Hepatocyte (in vitro differentiated cells): Measurements from ENCODE around the gene AKR1E2. TPM values are rescaled to one million over a fixed set of nuclear protein-coding genes. Genes with fewer than 3 reads are reported as not detected.

ENCODE experiments used
- DNase-seq: peaks from one replicate; pipeline ENCODE4 v3.0.0-alpha.2; 2016; ENCODE audit warnings: low spot score
- H2AFZ ChIP-seq: fragments of 200-600 bp; sonication (generic); 2 replicates; pipeline ENCODE4 v1.6.0; 2016; ENCODE audit warnings: antibody characterized with exemption, mild to moderate bottlenecking
- H3K27ac ChIP-seq: fragments of 200-600 bp; sonication (generic); 2 replicates; pipeline ENCODE4 v1.5.1; 2016; ENCODE audit warnings: mild to moderate bottlenecking
- H3K27me3 ChIP-seq: fragments of 200-600 bp; sonication (generic); 2 replicates; pipeline ENCODE4 v1.6.1; 2016
- H3K36me3 ChIP-seq: fragments of 200-600 bp; sonication (generic); replicated peaks from 2 replicates; pipeline ENCODE4 v1.5.1; 2016; ENCODE audit warnings: low read depth; ENCODE audit not compliant: insufficient read depth
- H3K4me1 ChIP-seq: fragments of 200-600 bp; sonication (generic); 2 replicates; pipeline ENCODE4 v1.5.1; 2016; ENCODE audit warnings: mild to moderate bottlenecking, moderate library complexity; ENCODE audit not compliant: insufficient read depth
- H3K4me2 ChIP-seq: fragments of 200-600 bp; sonication (generic); 2 replicates; pipeline ENCODE4 v1.6.0; 2016
- H3K4me3 ChIP-seq: fragments of 200-600 bp; sonication (generic); 2 replicates; pipeline ENCODE4 v1.5.1; 2016; ENCODE audit warnings: mild to moderate bottlenecking
- H3K79me2 ChIP-seq: fragments of 200-600 bp; sonication (generic); 2 replicates; pipeline ENCODE4 v1.6.0; 2017; ENCODE audit warnings: mild to moderate bottlenecking
- H3K9me2 ChIP-seq: fragments of 200-600 bp; sonication (generic); replicated peaks from 2 replicates; pipeline ENCODE4 v1.6.0; 2017; ENCODE audit warnings: mild to moderate bottlenecking; ENCODE audit not compliant: insufficient read depth
- H3K9me3 ChIP-seq: fragments of 200-600 bp; sonication (generic); 2 replicates; pipeline ENCODE4 v1.5.1; 2016; ENCODE audit warnings: low read depth, mild to moderate bottlenecking
- H4K20me1 ChIP-seq: fragments of 200-600 bp; sonication (generic); 2 replicates; pipeline ENCODE4 v1.6.0; 2016; ENCODE audit warnings: mild to moderate bottlenecking; ENCODE audit not compliant: insufficient read depth, poor library complexity, severe bottlenecking
- CTCF ChIP-seq: fragments of 200-600 bp; sonication (generic); IDR thresholded peaks from 2 replicates; pipeline ENCODE4 v1.5.1; 2016; ENCODE audit warnings: antibody characterized with exemption, mild to moderate bottlenecking; ENCODE audit not compliant: poor library complexity
- EZH2 ChIP-seq: fragments of 200-600 bp; sonication (generic); IDR thresholded peaks from 2 replicates; pipeline ENCODE4 v1.6.1; 2016; ENCODE audit warnings: antibody characterized with exemption, mild to moderate bottlenecking, borderline replicate concordance
- EZH2phosphoT487 ChIP-seq: fragments of 200-600 bp; sonication (generic); IDR thresholded peaks from one replicate; pipeline ENCODE4 v1.6.1; 2018; ENCODE audit warnings: antibody characterized with exemption, mild to moderate bottlenecking, low read depth, moderate library complexity; ENCODE audit not compliant: unreplicated experiment, severe bottlenecking
- WGBS: methylation state at CpG from one replicate; pipeline ENCODE4 v1.1.6; 2016; ENCODE audit warnings: low lambda C conversion rate; ENCODE audit errors: missing lambda C conversion rate; 5-methylcytosine and 5-hydroxymethylcytosine counted together
- polyA plus RNA-seq: library from polyadenylated mRNA; unstranded; fragments of >200 nt; fragmentation: Nextera tagmentation; extraction: Ambion mirVana; gene quantifications from 2 replicates; pipeline ENCODE4 v1.2.1, GENCODE V29; 2016
- total RNA-seq: library from RNA; depleted of rRNA; stranded (reverse); fragments of >200 nt; gene quantifications from 2 replicates; pipeline ENCODE4 v1.2.3, GENCODE V29; 2014

Gene AKR1E2
- 1.5 and 4.2 TPM in 2 replicates for total RNA-seq
- polyA plus RNA-seq = 1.6 and 1.9 TPM in 2 replicates

GRCh38 chr10:4825868-4826791, at the start of gene AKR1E2:
Gene AKR1E2, plus strand, starts transcription at chr10:4826207. Its CDS starts 118 bp downstream, at chr10:4826325.
- TF ChIP-seq EZH2phosphoT487 (no peak), CTCF (no peak), EZH2 (no peak)
- WGBS = 26% methylated on average over 68 of the region's 87 CpGs
- H3K27ac ChIP-seq = peak within 1 kb of the TSS; percentile 90
- H3K9me3 ChIP-seq = no peaks in the 10 kb centered on the region
- no peaks in the 10 kb centered on the region for H3K36me3 ChIP-seq
- H4K20me1 ChIP-seq = no peaks in the 10 kb centered on the region
- peak within 1 kb of the TSS; percentile 71 for H3K4me3 ChIP-seq
- no peaks in the 10 kb centered on the region for H3K79me2 ChIP-seq
- no peaks in the 10 kb centered on the region for H3K4me1 ChIP-seq
- no peaks in the 10 kb centered on the region for H3K27me3 ChIP-seq
- H2AFZ ChIP-seq = peak within 1 kb of the TSS; percentile 85
- DNase-seq = peak; percentile 91
- no peaks in the 10 kb centered on the region for H3K9me2 ChIP-seq
- H3K4me2 ChIP-seq = peak within 1 kb of the TSS; percentile 97

GRCh38 chr10:4776234-4776638, 49.8 kb upstream of the AKR1E2 start:
- Histone ChIP-seq H3K9me3 (no peaks in the 10 kb centered on the region), H4K20me1 (no peaks in the 10 kb centered on the region), H3K79me2 (no peaks in the 10 kb centered on the region), H3K4me3 (no peak overlapping the region), H3K4me1 (peaks cover 2% of the 10 kb centered on the region), H3K27me3 (no peaks in the 10 kb centered on the region), H2AFZ (no peak overlapping the region), H3K36me3 (no peaks in the 10 kb centered on the region), H3K27ac (no peak overlapping the region), H3K4me2 (no peak overlapping the region), H3K9me2 (no peaks in the 10 kb centered on the region)
- TF ChIP-seq EZH2 (no peak), EZH2phosphoT487 (no peak), CTCF (no peak)
- no peak for DNase-seq
- WGBS = 78% methylated on average over 2 of the region's 2 CpGs

GRCh38 chr10:4778761-4779160, 47.2 kb upstream of the AKR1E2 start:
- Histone ChIP-seq H3K79me2 (no peaks in the 10 kb centered on the region), H2AFZ (no peak overlapping the region), H3K27ac (no peak overlapping the region), H4K20me1 (no peaks in the 10 kb centered on the region), H3K9me3 (no peaks in the 10 kb centered on the region), H3K4me1 (no peaks in the 10 kb centered on the region), H3K36me3 (no peaks in the 10 kb centered on the region), H3K4me2 (no peak overlapping the region), H3K27me3 (no peaks in the 10 kb centered on the region), H3K4me3 (no peak overlapping the region), H3K9me2 (no peaks in the 10 kb centered on the region)
- TF ChIP-seq EZH2phosphoT487 = no peak
- no peak for TF ChIP-seq CTCF
- no peak for TF ChIP-seq EZH2
- DNase-seq = no peak
